ENCODE data around the gene NUP214.
"Not testable (repeated sequence)": the region's sequence is repeated elsewhere in the genome, so short reads cannot be mapped to it uniquely, and the experiment has no call there.

The NUP214 gene

DNA sequence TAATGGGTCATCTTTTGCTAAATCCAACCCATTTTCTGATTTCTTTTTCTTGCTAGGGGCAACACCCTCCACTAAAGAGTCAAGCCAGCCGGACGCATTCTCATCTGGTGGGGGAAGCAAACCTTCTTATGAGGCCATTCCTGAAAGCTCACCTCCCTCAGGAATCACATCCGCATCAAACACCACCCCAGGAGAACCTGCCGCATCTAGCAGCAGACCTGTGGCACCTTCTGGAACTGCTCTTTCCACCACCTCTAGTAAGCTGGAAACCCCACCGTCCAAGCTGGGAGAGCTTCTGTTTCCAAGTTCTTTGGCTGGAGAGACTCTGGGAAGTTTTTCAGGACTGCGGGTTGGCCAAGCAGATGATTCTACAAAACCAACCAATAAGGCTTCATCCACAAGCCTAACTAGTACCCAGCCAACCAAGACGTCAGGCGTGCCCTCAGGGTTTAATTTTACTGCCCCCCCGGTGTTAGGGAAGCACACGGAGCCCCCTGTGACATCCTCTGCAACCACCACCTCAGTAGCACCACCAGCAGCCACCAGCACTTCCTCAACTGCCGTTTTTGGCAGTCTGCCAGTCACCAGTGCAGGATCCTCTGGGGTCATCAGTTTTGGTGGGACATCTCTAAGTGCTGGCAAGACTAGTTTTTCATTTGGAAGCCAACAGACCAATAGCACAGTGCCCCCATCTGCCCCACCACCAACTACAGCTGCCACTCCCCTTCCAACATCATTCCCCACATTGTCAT lies 72.0 kb downstream of the NUP214 start:
- no peak for DNase-seq

GRCh38 chr9:131198041-131198715 lies 72.8 kb downstream of the NUP214 start:
- DNase-seq, result no peak

GRCh38 chr9:131201856-131202255 lies 76.5 kb downstream of the NUP214 start:
- no peak for DNase-seq

- no peak for DNase-seq
Measured at GRCh38 chr9:131203431-131204218, 78.2 kb downstream of the NUP214 start.

- no peak for DNase-seq
Measured at GRCh38 chr9:131204285-131204684, 78.9 kb downstream of the NUP214 start.

DNA sequence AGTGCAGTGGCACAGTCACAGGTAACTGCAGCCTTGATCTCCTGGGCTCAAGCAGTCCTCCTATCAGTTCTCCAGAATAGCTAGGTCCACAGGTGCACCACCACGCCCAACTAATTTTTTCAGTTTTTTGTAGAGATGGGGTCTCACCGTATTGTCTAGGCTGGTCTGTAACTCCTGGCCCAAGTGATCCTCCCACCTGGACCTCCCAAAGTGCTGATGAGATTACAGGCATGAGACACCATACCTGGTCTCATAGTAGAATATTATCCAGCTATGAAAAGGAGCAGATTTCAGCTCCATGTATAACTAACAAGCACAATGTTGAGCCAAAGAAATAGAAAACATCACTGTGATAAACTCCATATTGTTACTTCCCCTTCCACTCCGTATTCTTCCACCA lies 81.1 kb downstream of the NUP214 start:
- DNase-seq, result no peak

- DNase-seq, result not testable (repeated sequence)
Measured at GRCh38 chr9:131211920-131212319, 86.5 kb downstream of the NUP214 start.

- DNase-seq, result no peak
Measured at GRCh38 chr9:131214286-131214856, 89.0 kb downstream of the NUP214 start.

GRCh38 chr9:131214876-131215275 lies 89.5 kb downstream of the NUP214 start:
- DNase-seq, result no peak

DNA sequence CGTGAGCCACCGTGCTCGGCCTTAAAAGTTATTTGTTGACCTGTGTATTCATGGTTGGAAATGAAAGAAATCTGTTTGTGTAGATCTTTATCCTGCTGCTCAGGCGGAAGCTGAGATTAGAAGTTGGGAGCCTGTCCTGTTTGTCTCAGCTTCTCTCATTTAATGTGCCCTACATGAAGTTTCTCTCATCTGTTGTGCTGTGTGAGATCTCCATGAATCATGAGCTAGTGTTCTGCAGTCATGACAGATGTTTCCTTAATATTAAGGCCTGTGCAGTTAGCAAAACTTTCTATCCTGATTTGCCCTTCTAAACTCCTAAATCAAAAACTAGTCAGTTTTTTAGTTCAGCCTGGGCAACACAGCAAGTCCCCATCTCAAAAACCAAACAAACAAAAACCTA lies 91.4 kb downstream of the NUP214 start:
- no peak for DNase-seq

DNA sequence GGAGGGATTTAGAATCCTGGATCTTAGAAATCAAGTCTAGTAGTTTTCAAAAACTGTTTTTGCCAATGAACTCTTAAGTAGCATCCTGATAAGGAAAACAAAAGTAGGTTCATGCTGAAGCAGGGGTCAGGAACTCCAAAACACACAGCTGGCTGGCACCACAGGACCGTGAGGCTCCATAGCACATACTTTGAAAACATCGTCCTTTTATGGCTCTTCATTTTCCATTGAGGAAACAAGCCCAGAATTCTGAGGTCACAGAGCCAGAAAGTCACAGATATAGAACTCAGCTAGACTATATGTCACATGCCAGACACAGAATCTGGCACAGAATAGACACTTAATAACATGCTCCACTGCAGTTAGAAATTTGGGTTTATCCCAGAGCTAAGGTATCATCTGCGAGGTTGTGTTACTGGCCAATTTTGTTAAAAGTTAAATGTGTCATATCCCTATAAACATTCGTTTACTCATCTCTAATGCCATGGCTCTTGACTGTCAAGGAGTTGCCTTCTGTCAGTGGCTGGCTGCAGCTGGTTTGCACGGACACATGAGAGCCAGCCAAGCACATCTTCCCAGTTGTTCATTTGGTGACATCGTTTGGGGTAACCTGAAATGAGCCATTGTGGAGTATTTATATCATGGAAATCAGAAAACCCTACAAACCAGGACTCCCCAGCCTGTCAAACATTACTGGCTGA lies 92.1 kb downstream of the NUP214 start:
- DNase-seq, result no peak

- no peak for DNase-seq
Measured at GRCh38 chr9:131218370-131218769, 93.0 kb downstream of the NUP214 start.

DNA sequence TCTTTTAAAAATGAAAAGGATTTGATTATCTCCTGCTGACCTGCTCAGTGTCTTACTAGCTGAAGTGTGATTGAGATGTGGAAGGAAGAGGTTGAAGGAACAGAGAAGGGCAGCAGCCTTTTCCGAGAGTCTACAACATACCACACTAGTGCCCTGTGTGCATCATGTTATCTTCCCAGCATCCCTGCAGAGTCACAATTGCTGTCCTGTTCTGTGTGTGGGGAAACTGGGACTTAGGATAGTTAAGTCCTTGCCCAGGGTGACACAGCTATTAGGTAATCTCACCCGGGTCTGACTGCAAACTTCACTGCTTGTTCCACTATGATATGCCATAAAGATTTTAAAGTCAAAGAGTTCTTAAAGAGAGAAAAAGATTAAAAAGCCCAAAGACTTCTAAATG lies 95.1 kb downstream of the NUP214 start:
- DNase-seq, result no peak

DNA sequence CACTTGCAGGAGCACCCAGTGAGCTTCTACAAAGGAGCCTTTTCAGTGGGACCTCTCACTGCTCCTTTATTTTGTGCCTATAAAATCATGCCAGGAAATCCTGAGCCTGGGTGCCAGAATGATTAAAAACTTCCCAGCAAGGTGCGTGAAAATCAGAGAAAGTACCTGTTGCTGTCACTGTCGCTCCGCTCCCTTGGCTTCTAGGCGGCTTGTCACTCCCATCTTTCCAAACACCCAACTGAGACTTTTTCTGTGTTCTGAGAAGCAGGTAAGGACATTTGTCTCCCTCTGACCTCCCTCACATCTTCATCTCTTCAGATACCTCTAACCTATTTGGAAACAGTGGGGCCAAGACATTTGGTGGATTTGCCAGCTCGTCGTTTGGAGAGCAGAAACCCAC lies 97.1 kb downstream of the NUP214 start:
- no peak for DNase-seq

DNA sequence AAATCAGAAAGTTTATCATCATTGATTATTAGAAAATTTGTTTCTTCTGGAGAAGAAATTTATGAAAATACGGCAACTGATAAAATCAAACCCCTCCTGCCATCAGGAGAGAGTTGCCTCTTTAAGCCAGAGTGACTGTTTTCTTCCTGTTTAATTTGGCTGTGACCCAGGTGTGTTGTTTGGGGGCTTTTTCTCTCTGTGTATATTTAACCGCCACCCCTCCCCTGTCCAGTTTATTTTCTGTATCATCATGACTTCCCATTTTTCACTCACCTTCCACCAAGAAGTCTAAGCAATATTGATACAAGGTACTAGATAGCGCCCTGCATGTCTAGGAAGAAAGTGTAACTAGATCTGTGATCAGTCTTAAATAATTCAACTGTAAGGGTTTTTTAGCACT lies 100.8 kb downstream of the NUP214 start:
- no peak for DNase-seq

DNA sequence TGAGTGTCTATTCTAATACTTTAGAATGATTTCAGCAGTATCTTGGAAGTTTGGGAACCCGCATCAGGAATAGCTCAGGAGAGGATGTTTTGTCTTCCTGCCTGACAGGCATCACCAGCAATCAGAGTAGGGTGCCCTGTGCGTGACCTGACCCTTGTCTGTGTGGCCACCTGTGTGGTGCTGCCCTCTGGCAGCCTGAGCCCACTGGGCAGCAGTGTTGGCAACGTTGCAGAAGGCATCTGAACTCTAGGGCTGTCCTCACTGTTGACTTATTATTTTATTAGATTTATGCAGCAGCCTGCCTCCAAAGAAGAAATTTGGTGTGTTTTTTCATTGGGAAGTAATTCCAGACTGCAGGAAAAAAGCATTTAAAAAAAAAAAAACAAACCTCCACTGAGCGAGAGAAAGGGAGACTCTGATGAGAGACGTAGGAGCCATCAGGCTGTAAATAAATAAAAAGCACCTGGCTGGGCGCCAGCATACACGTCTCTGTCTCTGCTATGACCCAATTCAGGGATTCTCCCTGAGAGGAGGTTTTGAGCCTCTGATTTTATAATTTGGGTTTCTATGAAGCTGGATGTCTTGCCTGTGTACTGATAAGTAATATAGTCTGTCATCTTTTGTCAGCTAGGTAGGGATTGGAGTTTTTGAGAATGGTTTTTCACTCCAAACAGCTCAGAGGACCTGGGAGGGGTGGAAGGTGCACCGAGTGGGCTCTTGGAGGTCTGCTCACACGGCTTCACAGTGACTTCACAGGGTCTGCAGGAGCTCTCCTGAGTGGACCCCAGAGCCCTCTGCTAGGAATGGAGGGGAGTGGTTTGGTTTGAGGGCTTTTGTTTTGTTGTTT lies 101.9 kb downstream of the NUP214 start:
- DNase-seq, result no peak

GRCh38 chr9:131227959-131228460 lies 102.6 kb downstream of the NUP214 start:
- DNase-seq, result no peak

DNA sequence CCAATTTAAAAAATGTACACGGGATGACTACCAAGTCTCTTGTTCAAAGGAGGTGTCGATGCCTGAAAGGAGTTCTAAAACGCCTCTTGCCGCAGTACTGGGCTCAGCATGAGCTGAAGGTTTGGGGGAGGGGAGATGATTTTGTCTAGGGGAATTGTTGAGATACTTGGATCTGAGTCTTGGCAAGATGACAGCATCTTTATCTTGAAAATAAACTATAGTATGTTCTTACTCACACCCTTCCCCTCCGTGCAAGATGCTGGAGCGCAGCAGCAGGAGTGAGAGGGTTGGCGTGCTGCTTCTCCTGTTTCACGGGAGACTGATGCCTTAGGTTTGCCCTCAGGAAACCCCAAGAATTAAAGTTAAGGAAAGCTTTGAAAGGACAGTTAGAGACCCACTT lies 103.6 kb downstream of the NUP214 start:
- no peak for DNase-seq

DNA sequence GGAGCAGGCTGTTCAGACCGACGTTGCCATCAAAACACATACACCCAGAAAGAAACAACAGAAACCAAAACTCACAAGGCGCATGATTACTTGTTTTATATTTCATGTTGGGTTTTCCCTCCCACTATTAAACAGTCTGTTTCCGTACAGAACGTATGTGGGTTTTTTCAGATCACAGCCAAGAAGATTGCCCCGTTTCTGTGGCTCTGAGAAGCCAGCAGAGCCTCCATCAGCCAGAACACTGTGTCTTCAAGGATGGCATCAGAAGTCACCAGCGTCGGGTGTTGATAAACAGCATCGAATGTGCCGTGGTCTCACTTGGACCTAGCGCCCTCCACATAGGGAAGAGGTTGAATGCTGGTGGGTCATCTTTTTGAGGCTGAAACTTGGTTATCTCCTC lies 108.2 kb downstream of the NUP214 start:
- no peak for DNase-seq

DNA sequence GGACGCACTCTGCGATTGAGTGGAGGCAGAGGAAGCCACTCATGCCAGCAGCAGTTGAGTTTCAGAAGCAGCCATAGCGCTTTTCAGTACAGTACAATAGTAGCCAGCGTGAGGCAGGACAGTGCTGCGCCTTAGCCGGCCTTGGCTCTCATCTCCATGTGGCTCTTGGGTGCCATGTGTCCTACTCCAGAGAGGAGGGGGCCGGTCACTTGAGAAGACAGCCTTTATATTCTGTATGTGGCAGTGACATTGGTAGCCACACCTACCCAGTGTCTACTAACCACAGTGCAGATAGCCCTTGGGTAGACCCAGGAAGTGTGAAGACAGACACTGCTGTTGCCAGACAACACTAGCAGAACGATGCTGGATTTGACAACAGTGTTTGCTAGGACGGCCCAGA lies 108.6 kb downstream of the NUP214 start:
- no peak for DNase-seq

- no peak for DNase-seq
Measured at GRCh38 chr9:131234799-131235479, 109.6 kb downstream of the NUP214 start.

All from amniotic stem cell (primary cell).